ENCODE data around the gene CRB3.

DNA sequence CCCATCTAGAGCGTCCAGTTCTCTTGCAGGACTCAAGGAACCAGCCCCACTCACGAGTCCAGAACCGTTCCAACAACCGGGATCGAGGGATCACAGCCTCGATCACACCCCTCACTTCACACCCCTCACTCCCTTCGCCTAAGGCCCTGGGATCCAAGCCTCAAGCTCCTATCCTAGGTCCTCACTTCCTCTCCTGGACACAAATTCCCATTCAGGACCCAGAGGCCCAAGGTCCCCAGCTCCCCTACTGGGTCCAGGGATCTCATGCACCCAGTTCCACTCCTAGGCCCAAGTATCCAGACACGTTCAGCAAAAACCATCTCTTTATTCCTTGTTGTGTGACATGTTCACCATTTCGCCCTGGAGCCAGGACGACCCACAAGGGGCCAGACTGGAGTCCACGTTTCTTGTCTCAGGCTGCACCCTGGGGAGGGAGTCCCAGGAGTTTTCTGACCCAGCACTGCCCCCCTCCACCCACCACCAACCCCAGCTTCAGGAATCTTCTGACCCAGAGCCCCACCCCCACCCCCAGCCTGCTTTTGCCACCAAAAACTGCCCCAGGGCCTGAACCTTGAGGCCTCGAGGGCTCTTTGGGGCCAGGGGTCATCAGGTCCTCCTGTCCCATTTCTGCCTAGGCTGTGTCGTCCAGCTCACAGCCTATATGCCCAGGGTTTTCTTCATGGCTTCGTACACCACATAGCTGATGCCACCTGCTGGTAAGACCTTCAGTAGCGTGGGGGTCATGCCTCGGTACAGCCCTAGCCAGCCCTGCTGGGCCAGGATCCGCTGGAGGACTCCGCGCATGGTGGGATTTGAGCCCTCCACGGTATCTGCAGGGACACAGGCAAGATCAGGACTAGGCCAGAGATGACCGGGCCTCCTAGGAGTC is 38.1 kb upstream of the CRB3 start:
- TF ChIP-seq, protein P1, sequence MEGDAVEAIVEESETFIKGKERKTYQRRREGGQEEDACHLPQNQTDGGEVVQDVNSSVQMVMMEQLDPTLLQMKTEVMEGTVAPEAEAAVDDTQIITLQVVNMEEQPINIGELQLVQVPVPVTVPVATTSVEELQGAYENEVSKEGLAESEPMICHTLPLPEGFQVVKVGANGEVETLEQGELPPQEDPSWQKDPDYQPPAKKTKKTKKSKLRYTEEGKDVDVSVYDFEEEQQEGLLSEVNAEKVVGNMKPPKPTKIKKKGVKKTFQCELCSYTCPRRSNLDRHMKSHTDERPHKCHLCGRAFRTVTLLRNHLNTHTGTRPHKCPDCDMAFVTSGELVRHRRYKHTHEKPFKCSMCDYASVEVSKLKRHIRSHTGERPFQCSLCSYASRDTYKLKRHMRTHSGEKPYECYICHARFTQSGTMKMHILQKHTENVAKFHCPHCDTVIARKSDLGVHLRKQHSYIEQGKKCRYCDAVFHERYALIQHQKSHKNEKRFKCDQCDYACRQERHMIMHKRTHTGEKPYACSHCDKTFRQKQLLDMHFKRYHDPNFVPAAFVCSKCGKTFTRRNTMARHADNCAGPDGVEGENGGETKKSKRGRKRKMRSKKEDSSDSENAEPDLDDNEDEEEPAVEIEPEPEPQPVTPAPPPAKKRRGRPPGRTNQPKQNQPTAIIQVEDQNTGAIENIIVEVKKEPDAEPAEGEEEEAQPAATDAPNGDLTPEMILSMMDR (IDR thresholded peaks at IDR 0.05), result peak in 3 of 6 experiments; percentile 14 to 39 (median 24)
- no peak for TF ChIP-seq POLR2A (IDR thresholded peaks at IDR 0.05)
